Activated naive CD8-positive, alpha-beta T cell (primary cell): ENCODE results near the gene CLEC16A.
A peak's percentile ranks its signal among the peaks of the same experiment; 100 is the strongest.
"Not testable (repeated sequence)": the region's sequence is repeated elsewhere in the genome, so short reads cannot be mapped to it uniquely, and the experiment has no call there.

Experiments used
- H3K27ac Mint-ChIP-seq: one replicate; pipeline ENCODE4 v1.8.0; 2021; ENCODE audit warnings: mixed read lengths
- H3K27me3 Mint-ChIP-seq: one replicate; pipeline ENCODE4 v1.8.0; 2021; ENCODE audit warnings: mixed read lengths
- H3K36me3 Mint-ChIP-seq: one replicate; pipeline ENCODE4 v1.8.0; 2021; ENCODE audit warnings: mixed read lengths
- H3K4me1 Mint-ChIP-seq: one replicate; pipeline ENCODE4 v1.8.0; 2021; ENCODE audit warnings: low read depth, mixed read lengths
- H3K4me3 Mint-ChIP-seq: one replicate; pipeline ENCODE4 v1.8.0; 2021; ENCODE audit warnings: mild to moderate bottlenecking, mixed read lengths
- H3K9me3 Mint-ChIP-seq: one replicate; pipeline ENCODE4 v1.8.0; 2021; ENCODE audit warnings: low read depth, mixed read lengths

The CLEC16A gene

GRCh38 chr16:11101695-11102522 is 157.5 kb downstream of the CLEC16A start:
- Mint-ChIP-seq H3K9me3 (no peaks in the 10 kb centered on the region), H3K27ac (peak overlapping the region; percentile 58)

DNA sequence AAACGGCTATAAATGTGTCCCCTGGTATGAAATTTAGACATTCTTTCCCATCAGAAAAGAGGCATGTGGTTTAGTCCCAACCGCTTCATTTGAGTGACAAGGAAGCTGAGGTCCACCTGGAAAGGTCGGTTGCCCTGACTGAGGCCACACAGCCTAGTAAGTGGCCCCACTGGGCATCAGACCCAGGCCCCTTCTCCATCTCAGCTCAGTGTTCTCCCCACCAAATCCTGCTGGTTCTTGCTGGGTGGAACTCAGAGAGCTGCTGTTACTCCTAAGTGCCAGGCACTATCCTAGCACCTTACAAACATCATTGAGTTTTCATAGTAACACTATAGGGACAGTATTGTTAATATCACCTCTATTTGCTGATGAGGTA is 158.1 kb downstream of the CLEC16A start:
- Mint-ChIP-seq H3K9me3 (no peaks in the 10 kb centered on the region), H3K4me1 (peaks cover 56% of the 10 kb centered on the region), H3K4me3 (no peak overlapping the region), H3K36me3 (peaks cover 4% of the 10 kb centered on the region), H3K27me3 (no peaks in the 10 kb centered on the region), H3K27ac (no peak overlapping the region)

More at GRCh38 chr16:11101695-11102522, 157.5 kb downstream of the CLEC16A start:
- peaks cover 60% of the 10 kb centered on the region for H3K4me1 Mint-ChIP-seq
- peaks cover 4% of the 10 kb centered on the region for H3K36me3 Mint-ChIP-seq
- no peaks in the 10 kb centered on the region for H3K27me3 Mint-ChIP-seq
- no peak overlapping the region for H3K4me3 Mint-ChIP-seq

GRCh38 chr16:11103301-11103700 is 158.9 kb downstream of the CLEC16A start:
- Mint-ChIP-seq H3K4me1 (peaks cover 55% of the 10 kb centered on the region), H3K27ac (peak overlapping the region; percentile 79)
- not testable (repeated sequence) for H3K9me3 Mint-ChIP-seq, H3K36me3 Mint-ChIP-seq, H3K4me3 Mint-ChIP-seq, H3K27me3 Mint-ChIP-seq

- Mint-ChIP-seq H3K4me1 (peaks cover 55% of the 10 kb centered on the region), H3K36me3 (peaks cover 4% of the 10 kb centered on the region), H3K9me3 (no peaks in the 10 kb centered on the region), H3K4me3 (peak overlapping the region; percentile 56), H3K27me3 (no peaks in the 10 kb centered on the region), H3K27ac (peak overlapping the region; percentile 92)
These were observed 160.0 kb downstream of the CLEC16A start for GRCh38 chr16:11104168-11105037.

- Mint-ChIP-seq H3K9me3 (no peaks in the 10 kb centered on the region), H3K27me3 (no peaks in the 10 kb centered on the region), H3K36me3 (peaks cover 4% of the 10 kb centered on the region), H3K27ac (peak overlapping the region; percentile 92), H3K4me1 (peaks cover 48% of the 10 kb centered on the region), H3K4me3 (peak overlapping the region; percentile 56)
These were observed 160.9 kb downstream of the CLEC16A start for GRCh38 chr16:11105038-11105903.

- no peaks in the 10 kb centered on the region for H3K9me3 Mint-ChIP-seq
- peaks cover 40% of the 10 kb centered on the region for H3K4me1 Mint-ChIP-seq
- H3K27ac Mint-ChIP-seq, result no peak overlapping the region
- H3K27me3 Mint-ChIP-seq, result no peaks in the 10 kb centered on the region
- H3K36me3 Mint-ChIP-seq, result peaks cover 9% of the 10 kb centered on the region
- no peak overlapping the region for H3K4me3 Mint-ChIP-seq
These were observed 162.4 kb downstream of the CLEC16A start for GRCh38 chr16:11106726-11107125.

GRCh38 chr16:11107780-11108465 is 163.6 kb downstream of the CLEC16A start:
- no peaks in the 10 kb centered on the region for H3K9me3 Mint-ChIP-seq
- no peak overlapping the region for H3K4me3 Mint-ChIP-seq
- no peaks in the 10 kb centered on the region for H3K27me3 Mint-ChIP-seq
- H3K36me3 Mint-ChIP-seq, result peaks cover 9% of the 10 kb centered on the region
- peaks cover 37% of the 10 kb centered on the region for H3K4me1 Mint-ChIP-seq
- no peak overlapping the region for H3K27ac Mint-ChIP-seq

DNA sequence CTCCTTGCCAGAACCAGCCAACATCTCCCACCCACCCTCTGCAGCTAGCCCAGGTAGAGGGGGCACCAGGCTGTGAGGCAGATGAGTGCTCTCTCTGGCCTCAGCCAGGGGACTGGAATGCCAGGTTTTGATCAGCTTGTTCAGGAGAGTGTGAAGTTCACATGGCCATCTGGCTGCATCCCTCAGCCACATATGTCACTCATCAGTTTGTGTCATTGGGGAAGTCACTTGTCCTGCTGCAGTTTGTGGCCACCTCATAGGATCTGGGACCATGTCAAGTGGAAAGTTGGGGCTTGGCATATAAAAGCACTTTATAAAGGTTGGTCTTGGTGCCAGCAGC is 164.1 kb downstream of the CLEC16A start:
- Mint-ChIP-seq H3K36me3 (peaks cover 9% of the 10 kb centered on the region), H3K9me3 (no peaks in the 10 kb centered on the region), H3K4me1 (peaks cover 42% of the 10 kb centered on the region)

GRCh38 chr16:11109566-11109965 is 165.2 kb downstream of the CLEC16A start:
- Mint-ChIP-seq H3K4me1 (peaks cover 44% of the 10 kb centered on the region), H3K27ac (no peak overlapping the region), H3K36me3 (peaks cover 9% of the 10 kb centered on the region), H3K27me3 (no peaks in the 10 kb centered on the region), H3K9me3 (no peaks in the 10 kb centered on the region), H3K4me3 (no peak overlapping the region)

More for the DNA sequence above, 164.1 kb downstream of the CLEC16A start:
- no peaks in the 10 kb centered on the region for H3K27me3 Mint-ChIP-seq
- no peak overlapping the region for H3K4me3 Mint-ChIP-seq
- H3K27ac Mint-ChIP-seq, result no peak overlapping the region

DNA sequence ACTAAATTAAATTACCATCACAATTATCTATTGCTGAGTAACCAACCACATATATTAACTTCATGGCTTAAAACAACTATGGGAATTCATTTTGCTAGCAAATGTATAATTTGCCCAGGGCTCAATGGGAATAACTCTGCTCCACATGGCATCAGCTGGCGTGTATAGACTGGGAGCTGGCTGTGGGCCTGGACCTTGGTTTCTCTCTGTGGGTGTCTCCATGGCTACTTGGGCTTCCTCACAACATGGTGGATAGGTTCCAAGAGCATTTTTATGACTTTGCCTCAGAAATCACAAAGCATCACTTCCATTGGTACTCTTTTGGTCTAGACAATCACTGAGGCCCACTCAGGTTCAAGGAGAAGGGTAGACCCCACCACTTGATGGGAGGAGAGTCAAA is 166.8 kb downstream of the CLEC16A start:
- no peak overlapping the region for H3K27ac Mint-ChIP-seq
- no peak overlapping the region for H3K4me3 Mint-ChIP-seq
- H3K4me1 Mint-ChIP-seq, result peaks cover 40% of the 10 kb centered on the region
- peaks cover 10% of the 10 kb centered on the region for H3K36me3 Mint-ChIP-seq
- no peaks in the 10 kb centered on the region for H3K9me3 Mint-ChIP-seq
- no peaks in the 10 kb centered on the region for H3K27me3 Mint-ChIP-seq

GRCh38 chr16:11111856-11112634 is 167.7 kb downstream of the CLEC16A start:
- H3K36me3 Mint-ChIP-seq, result peaks cover 12% of the 10 kb centered on the region
- H3K27ac Mint-ChIP-seq, result no peak overlapping the region
- H3K9me3 Mint-ChIP-seq, result no peaks in the 10 kb centered on the region
- no peaks in the 10 kb centered on the region for H3K27me3 Mint-ChIP-seq
- H3K4me1 Mint-ChIP-seq, result peaks cover 40% of the 10 kb centered on the region
- no peak overlapping the region for H3K4me3 Mint-ChIP-seq

GRCh38 chr16:11112723-11113348 is 168.5 kb downstream of the CLEC16A start:
- Mint-ChIP-seq H3K4me1 (peaks cover 44% of the 10 kb centered on the region), H3K27ac (no peak overlapping the region), H3K4me3 (no peak overlapping the region)

DNA sequence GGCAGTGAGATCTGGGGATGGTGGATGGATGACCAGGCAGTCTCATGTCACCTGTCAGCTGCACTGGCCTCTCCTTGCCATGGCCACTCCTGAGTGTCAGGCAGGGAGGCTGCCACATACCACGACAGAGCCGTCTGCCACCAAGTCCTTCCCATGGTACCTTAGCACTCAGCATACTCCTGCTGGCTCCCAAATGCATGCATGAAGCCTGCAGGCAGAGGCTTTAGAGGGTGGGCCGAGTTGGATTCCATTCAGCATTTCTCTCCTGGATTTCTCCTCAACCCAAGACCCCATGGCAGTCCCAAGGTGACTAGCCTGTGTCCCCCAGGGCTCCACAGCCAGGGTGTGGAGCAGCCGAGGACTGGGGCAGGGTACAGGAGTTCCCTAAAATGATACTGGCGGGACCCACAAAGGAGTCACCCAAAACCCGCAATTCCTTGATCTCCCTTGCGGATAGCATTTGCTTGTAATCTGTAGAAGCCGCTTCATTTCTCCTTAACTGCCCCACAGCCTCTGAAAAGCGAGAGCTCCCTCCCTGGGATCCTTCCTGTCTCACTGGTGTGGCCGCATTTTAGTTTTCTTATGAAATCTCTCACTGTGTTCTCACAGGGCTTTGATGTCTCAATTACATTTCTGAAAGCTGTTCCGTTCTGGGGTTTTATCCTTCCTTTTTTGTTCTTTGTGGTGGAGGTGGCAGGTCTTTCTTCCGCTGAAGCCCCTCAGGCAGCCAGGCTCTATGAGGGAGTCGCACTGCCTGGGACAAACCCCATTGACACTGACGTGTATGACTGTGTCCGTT is 170.2 kb downstream of the CLEC16A start:
- H3K9me3 Mint-ChIP-seq, result no peaks in the 10 kb centered on the region
- peak overlapping the region; percentile 96 for H3K27ac Mint-ChIP-seq
- H3K4me3 Mint-ChIP-seq, result peak overlapping the region; percentile 74
- H3K27me3 Mint-ChIP-seq, result no peaks in the 10 kb centered on the region
- H3K36me3 Mint-ChIP-seq, result peaks cover 15% of the 10 kb centered on the region
- peaks cover 45% of the 10 kb centered on the region for H3K4me1 Mint-ChIP-seq

More at GRCh38 chr16:11112723-11113348, 168.5 kb downstream of the CLEC16A start:
- no peaks in the 10 kb centered on the region for H3K27me3 Mint-ChIP-seq
- H3K9me3 Mint-ChIP-seq, result no peaks in the 10 kb centered on the region
- peaks cover 14% of the 10 kb centered on the region for H3K36me3 Mint-ChIP-seq
